Measurements from ENCODE around the gene CCL1. TPM values are rescaled to one million over a fixed set of nuclear protein-coding genes. Genes with fewer than 3 reads are reported as not detected.

The CCL1 gene
- total and polyA plus RNA-seq, 2 donors (not counting 1 experiment from before 2014, with no cell fraction given): not detected

- TF ChIP-seq EZH2 (IDR thresholded peaks at IDR 0.05; ENCODE audit: borderline replicate concordance, insufficient read depth, low read depth, low read length, poor library complexity, severe bottlenecking) (no peak), CTCF (IDR thresholded peaks at IDR 0.05) (no peak)
- POLR2A ChIA-PET: no interaction called here
Observed at GRCh38 chr17:34341916-34342315, 21.1 kb downstream of the CCL1 start.

GRCh38 chr17:34339138-34339770 is 23.8 kb downstream of the CCL1 start:
- H3K4me1 ChIP-seq (ENCODE audit: control insufficient read depth in 2 of 2, insufficient read depth in 2 of 2, low read length in 2 of 2): no peaks in the 10 kb centered on the region
- no peak for ATAC-seq (ENCODE audit: low read depth)
- H3K9me3 ChIP-seq (ENCODE audit: control extremely low read depth in 1 of 3, control insufficient read depth in 2 of 3, insufficient read depth in 1 of 3, low read length in 2 of 3): peaks cover 0 to 1% (median 0%) of the 10 kb centered on the region in 3 donors
- H3K27ac ChIP-seq (ENCODE audit: low read length in 2 of 2): no peak overlapping the region
- H3K4me3 Mint-ChIP-seq: no peak overlapping the region
- ChIA-PET CTCF (interaction anchor here (1.1 kb wide), 1 partner anchor 22 kb away, joined by 3 read pairs; no protein-coding TSS in a partner anchor), POLR2A (no interaction called here)
- peaks cover 5% of the 10 kb centered on the region for H3K4me1 Mint-ChIP-seq
- DNase-seq: no peak
- peaks cover 60% of the 10 kb centered on the region for H3K27me3 Mint-ChIP-seq
- H3K36me3 ChIP-seq (replicated peaks in 1 of 2; ENCODE audit: control extremely low read depth in 1 of 2, control insufficient read depth in 1 of 2, extremely low read depth in 1 of 2, insufficient read depth in 2 of 2, low read length in 1 of 2): no peaks in the 10 kb centered on the region
- no peaks in the 10 kb centered on the region for H4K20me1 ChIP-seq (ENCODE audit: control insufficient read depth, insufficient read depth, low read length, poor library complexity, severe bottlenecking)
- no peak overlapping the region for H3K4me2 ChIP-seq (replicated peaks; ENCODE audit: low read depth, low read length, poor library complexity, severe bottlenecking)
- no peaks in the 10 kb centered on the region for H3K9me3 Mint-ChIP-seq (ENCODE audit: insufficient read depth)
- no peak overlapping the region for H3K4me3 ChIP-seq (ENCODE audit: control extremely low read depth in 1 of 5, extremely low read depth in 1 of 5, insufficient read depth in 1 of 5, low read depth in 2 of 5, low read length in 4 of 5)
- no peaks in the 10 kb centered on the region for H3K79me2 ChIP-seq (ENCODE audit: control insufficient read depth, insufficient read depth, low read length)
- no peak overlapping the region for H3K27ac Mint-ChIP-seq
- H3K9ac ChIP-seq (ENCODE audit: low read length): no peak overlapping the region
- intact Hi-C loops (cut with micrococcal nuclease): no loop called here
- H3K27me3 ChIP-seq (replicated peaks in 1 of 4; ENCODE audit: control extremely low read depth in 1 of 4, control insufficient read depth in 3 of 4, insufficient read depth in 4 of 4, low read length in 3 of 4): peaks cover 0 to 24% (median 4%) of the 10 kb centered on the region in 4 experiments
- WGBS (ENCODE audit: insufficient coverage): 100% methylated on average over 1 of the region's 3 CpGs
- TF ChIP-seq CTCF (IDR thresholded peaks at IDR 0.05) (no peak), EZH2 (IDR thresholded peaks at IDR 0.05; ENCODE audit: borderline replicate concordance, insufficient read depth, low read depth, low read length, poor library complexity, severe bottlenecking) (no peak)
- H2AFZ ChIP-seq (ENCODE audit: insufficient read depth, low read depth, low read length, poor library complexity, severe bottlenecking): no peak overlapping the region

More at GRCh38 chr17:34341916-34342315, 21.1 kb downstream of the CCL1 start:
- no peak overlapping the region for H3K9ac ChIP-seq (ENCODE audit: low read length)
- no peaks in the 10 kb centered on the region for H4K20me1 ChIP-seq (ENCODE audit: control insufficient read depth, insufficient read depth, low read length, poor library complexity, severe bottlenecking)
- Mint-ChIP-seq H3K9me3 (ENCODE audit: insufficient read depth) (no peaks in the 10 kb centered on the region), H3K4me3 (no peak overlapping the region), H3K27ac (no peak overlapping the region), H3K4me1 (peaks cover 5% of the 10 kb centered on the region), H3K27me3 (peaks cover 66% of the 10 kb centered on the region)
- no peak overlapping the region for H3K4me2 ChIP-seq (replicated peaks; ENCODE audit: low read depth, low read length, poor library complexity, severe bottlenecking)
- WGBS (ENCODE audit: insufficient coverage): 100% methylated on average over 2 of the region's 2 CpGs
- peaks cover 0 to 1% (median 0%) of the 10 kb centered on the region in 3 donors for H3K9me3 ChIP-seq (ENCODE audit: control extremely low read depth in 1 of 3, control insufficient read depth in 2 of 3, insufficient read depth in 1 of 3, low read length in 2 of 3)
- H3K4me3 ChIP-seq (ENCODE audit: control extremely low read depth in 1 of 5, extremely low read depth in 1 of 5, insufficient read depth in 1 of 5, low read depth in 2 of 5, low read length in 4 of 5): no peak overlapping the region
- H3K27me3 ChIP-seq (replicated peaks in 1 of 4; ENCODE audit: control extremely low read depth in 1 of 4, control insufficient read depth in 3 of 4, insufficient read depth in 4 of 4, low read length in 3 of 4): peaks cover 0 to 25% (median 4%) of the 10 kb centered on the region in 4 experiments
- ATAC-seq (ENCODE audit: low read depth) (no peak), DNase-seq (no peak)
- H3K4me1 ChIP-seq (ENCODE audit: control insufficient read depth in 2 of 2, insufficient read depth in 2 of 2, low read length in 2 of 2): no peaks in the 10 kb centered on the region
- no peaks in the 10 kb centered on the region for H3K36me3 ChIP-seq (replicated peaks in 1 of 2; ENCODE audit: control extremely low read depth in 1 of 2, control insufficient read depth in 1 of 2, extremely low read depth in 1 of 2, insufficient read depth in 2 of 2, low read length in 1 of 2)
- no peak overlapping the region for H3K27ac ChIP-seq (ENCODE audit: low read length in 2 of 2)
- CTCF ChIA-PET: no interaction called here
- H2AFZ ChIP-seq (ENCODE audit: insufficient read depth, low read depth, low read length, poor library complexity, severe bottlenecking): no peak overlapping the region
- no peaks in the 10 kb centered on the region for H3K79me2 ChIP-seq (ENCODE audit: control insufficient read depth, insufficient read depth, low read length)
- intact Hi-C loops (cut with micrococcal nuclease): no loop called here

All from B cell (primary cell).